ENCODE results near the gene ODF4.

The ODF4 gene

GRCh38 chr17:8339540-8339939 lies at the start of gene ODF4:
Gene ODF4 (plus strand): TSS chr17:8339840. CDS start chr17:8340052, 212 bp downstream.
- DNase-seq (ENCODE audit: low spot score), result no peak

- DNase-seq (ENCODE audit: low spot score), result no peak
Measured at GRCh38 chr17:8290043-8290442, 49.6 kb upstream of the ODF4 start.

GRCh38 chr17:8292639-8293395 lies 46.8 kb upstream of the ODF4 start:
- DNase-seq (ENCODE audit: low spot score), result no peak

- no peak for DNase-seq (ENCODE audit: low spot score)
Measured at GRCh38 chr17:8294361-8294760, 45.3 kb upstream of the ODF4 start.

- DNase-seq (ENCODE audit: low spot score), result no peak
Measured at GRCh38 chr17:8294814-8295316, 44.8 kb upstream of the ODF4 start.

- DNase-seq (ENCODE audit: low spot score), result no peak
Measured at GRCh38 chr17:8300226-8300625, 39.4 kb upstream of the ODF4 start.

- peak; percentile 80 for DNase-seq (ENCODE audit: low spot score)
Measured at GRCh38 chr17:8300627-8301242, 38.9 kb upstream of the ODF4 start.

- no peak for DNase-seq (ENCODE audit: low spot score)
Measured at GRCh38 chr17:8310601-8311123, 29.0 kb upstream of the ODF4 start.

GRCh38 chr17:8311131-8311790 lies 28.4 kb upstream of the ODF4 start:
- no peak for DNase-seq (ENCODE audit: low spot score)

GRCh38 chr17:8312251-8312650 lies 27.4 kb upstream of the ODF4 start:
- no peak for DNase-seq (ENCODE audit: low spot score)

- no peak for DNase-seq (ENCODE audit: low spot score)
Measured at GRCh38 chr17:8312726-8313600, 26.7 kb upstream of the ODF4 start.

- DNase-seq (ENCODE audit: low spot score), result no peak
Measured at GRCh38 chr17:8314797-8315763, 24.6 kb upstream of the ODF4 start.

GRCh38 chr17:8315764-8316217 lies 23.8 kb upstream of the ODF4 start:
- DNase-seq (ENCODE audit: low spot score), result no peak

- DNase-seq (ENCODE audit: low spot score), result no peak
Measured at GRCh38 chr17:8318010-8318935, 21.4 kb upstream of the ODF4 start.

- no peak for DNase-seq (ENCODE audit: low spot score)
Measured at GRCh38 chr17:8320262-8320661, 19.4 kb upstream of the ODF4 start.

- DNase-seq (ENCODE audit: low spot score), result no peak
Measured at GRCh38 chr17:8320990-8321389, 18.6 kb upstream of the ODF4 start.

GRCh38 chr17:8322061-8322460 lies 17.6 kb upstream of the ODF4 start:
- no peak for DNase-seq (ENCODE audit: low spot score)

GRCh38 chr17:8324132-8324531 lies 15.5 kb upstream of the ODF4 start:
- no peak for DNase-seq (ENCODE audit: low spot score)

GRCh38 chr17:8324923-8325322 lies 14.7 kb upstream of the ODF4 start:
- DNase-seq (ENCODE audit: low spot score), result no peak
